PC-3 (cell line): ENCODE data around the gene KCNIP4.

ENCODE experiments used
- EZH2 ChIP-seq: fragments of 300-600 bp; sonication (generic); IDR thresholded peaks from one replicate; pipeline ENCODE4 v1.6.1; 2017; ENCODE audit warnings: antibody characterized with exemption, mild to moderate bottlenecking, low read length; ENCODE audit not compliant: unreplicated experiment
- EZH2phosphoT487 ChIP-seq: fragments of 300-600 bp; sonication (generic); IDR thresholded peaks from 2 replicates; pipeline ENCODE4 v1.6.1; 2018; ENCODE audit warnings: mild to moderate bottlenecking, antibody characterized with exemption, low read length, borderline replicate concordance
- TF ChIP-seq, protein P1 (sequence below): fragments of 300-600 bp; sonication (generic); conservative IDR thresholded peaks from 2 replicates; pipeline ENCODE4 v1.5.1; 2017; ENCODE audit warnings: antibody characterized with exemption, low read depth, mild to moderate bottlenecking, low read length

- TF ChIP-seq, protein P1, sequence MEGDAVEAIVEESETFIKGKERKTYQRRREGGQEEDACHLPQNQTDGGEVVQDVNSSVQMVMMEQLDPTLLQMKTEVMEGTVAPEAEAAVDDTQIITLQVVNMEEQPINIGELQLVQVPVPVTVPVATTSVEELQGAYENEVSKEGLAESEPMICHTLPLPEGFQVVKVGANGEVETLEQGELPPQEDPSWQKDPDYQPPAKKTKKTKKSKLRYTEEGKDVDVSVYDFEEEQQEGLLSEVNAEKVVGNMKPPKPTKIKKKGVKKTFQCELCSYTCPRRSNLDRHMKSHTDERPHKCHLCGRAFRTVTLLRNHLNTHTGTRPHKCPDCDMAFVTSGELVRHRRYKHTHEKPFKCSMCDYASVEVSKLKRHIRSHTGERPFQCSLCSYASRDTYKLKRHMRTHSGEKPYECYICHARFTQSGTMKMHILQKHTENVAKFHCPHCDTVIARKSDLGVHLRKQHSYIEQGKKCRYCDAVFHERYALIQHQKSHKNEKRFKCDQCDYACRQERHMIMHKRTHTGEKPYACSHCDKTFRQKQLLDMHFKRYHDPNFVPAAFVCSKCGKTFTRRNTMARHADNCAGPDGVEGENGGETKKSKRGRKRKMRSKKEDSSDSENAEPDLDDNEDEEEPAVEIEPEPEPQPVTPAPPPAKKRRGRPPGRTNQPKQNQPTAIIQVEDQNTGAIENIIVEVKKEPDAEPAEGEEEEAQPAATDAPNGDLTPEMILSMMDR, result peak; percentile 58
- no peak for TF ChIP-seq EZH2
- TF ChIP-seq EZH2phosphoT487, result no peak
Observed at GRCh38 chr4:21469438-21470300, 478.9 kb downstream of the KCNIP4 start.
